ENCODE results near the gene ITGA4.

ITGA4 gene

DNA sequence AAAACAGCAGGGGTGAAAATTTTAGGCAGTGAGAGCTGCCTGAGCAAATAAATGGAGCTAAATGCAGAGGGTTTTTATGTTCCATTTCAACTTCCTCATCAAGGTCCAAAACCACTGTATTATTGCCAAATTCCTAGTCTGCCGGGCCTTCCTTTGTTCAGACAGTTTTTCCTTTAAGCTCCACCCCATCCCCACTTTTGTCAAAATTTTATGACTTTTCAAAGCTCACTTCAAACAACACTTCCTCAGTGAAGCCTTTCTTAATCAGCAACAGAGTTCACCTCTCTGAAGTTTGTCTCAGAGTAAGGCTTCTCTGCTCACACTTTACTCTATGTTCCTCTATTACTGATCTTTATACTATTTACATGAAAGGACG, 118.5 kb downstream of the ITGA4 start:
- DNase-seq = no peak

DNA sequence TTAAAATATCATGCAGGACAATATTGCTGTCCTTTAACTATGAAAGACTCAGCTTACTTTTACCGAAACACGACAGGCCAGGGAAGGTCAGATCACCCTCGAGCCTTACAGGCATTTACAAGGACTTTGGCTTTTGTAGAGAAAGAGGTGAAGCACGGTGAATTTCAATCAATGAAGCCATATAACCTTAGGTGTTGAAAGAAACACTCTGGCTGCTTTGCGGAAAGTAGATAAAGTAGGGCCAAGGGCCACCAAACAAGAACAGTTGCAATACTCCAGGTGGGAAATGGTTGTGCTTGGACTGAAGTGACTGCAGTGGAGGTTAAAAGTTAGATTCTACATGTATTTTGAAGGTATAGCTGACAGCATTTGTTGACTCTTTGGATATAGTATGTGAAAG, 119.2 kb downstream of the ITGA4 start:
- DNase-seq = no peak

DNA sequence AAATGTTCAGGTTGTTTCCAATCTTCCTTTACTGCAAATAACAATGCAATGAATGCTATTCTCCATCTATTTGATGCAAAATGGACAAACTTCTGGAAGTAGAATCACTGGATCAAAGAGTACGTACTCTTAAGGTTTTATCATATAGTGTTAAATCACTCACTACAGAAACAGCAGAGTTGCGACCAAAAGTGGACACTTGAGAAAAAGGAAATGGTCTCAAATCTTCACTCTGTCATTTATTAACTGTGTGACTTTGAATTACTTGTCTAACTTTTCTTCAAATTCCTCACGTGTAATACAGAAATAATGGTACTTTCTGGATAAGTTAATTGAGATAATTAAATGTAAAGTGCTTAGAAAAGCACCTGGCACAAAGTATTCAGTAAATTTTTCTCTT, 121.6 kb downstream of the ITGA4 start:
- DNase-seq = no peak

DNA sequence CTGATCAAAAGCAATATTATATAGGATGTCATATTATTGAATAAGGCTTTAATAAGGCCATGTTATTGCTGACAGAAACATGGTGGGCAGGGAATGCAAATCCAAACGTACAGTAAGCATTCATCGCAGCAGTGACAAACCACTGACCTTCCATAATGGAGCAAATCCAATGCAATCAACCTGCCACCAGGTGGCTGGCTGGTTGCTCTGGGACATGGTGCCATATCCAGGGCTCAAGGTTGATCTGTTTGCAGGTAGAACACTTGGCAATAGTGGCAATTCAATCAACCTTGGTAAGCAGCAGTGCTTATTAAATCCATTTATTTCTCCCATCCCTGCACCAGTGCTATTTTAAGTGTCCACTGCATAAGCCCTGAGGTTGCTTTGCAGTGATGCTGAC, 124.3 kb downstream of the ITGA4 start:
- no peak for DNase-seq

GRCh38 chr2:181585732-181586131, 128.5 kb downstream of the ITGA4 start:
- DNase-seq = no peak
